Lower leg skin (tissue), 3 donors: Measurements from ENCODE around the gene ERFE.

Experiments used
- CTCF ChIP-seq, 3 donors: fragments of 450-650 bp; IDR thresholded peaks; one replicate each; pipeline ENCODE4 v1.5.1; 2016; ENCODE audit warnings: antibody characterized with exemption in 3 of 3, mild to moderate bottlenecking in 3 of 3, moderate library complexity in 2 of 3
- POLR2A ChIP-seq, 2 donors: fragments of 450-650 bp; IDR thresholded peaks; one replicate each; pipeline ENCODE4 v1.6.1; 2016 to 2017; ENCODE audit warnings: antibody characterized with exemption in 2 of 2, mild to moderate bottlenecking in 1 of 2, moderate library complexity in 1 of 2

- TF ChIP-seq CTCF (IDR thresholded peaks at IDR 0.05) (no peak), POLR2A (IDR thresholded peaks at IDR 0.05) (no peak)
Measured at GRCh38 chr2:238136820-238137537, 21.8 kb upstream of the ERFE start.
